ENCODE results near the gene EIF3D. TPM values are rescaled to one million over a fixed set of nuclear protein-coding genes. Genes with fewer than 3 reads are reported as not detected.

Gene EIF3D
- total RNA-seq, 1 experiment from 2014 or later: 151 TPM

Other genes starting within 250 kb of the EIF3D start
- gene MYH9, start 141.2 kb downstream of the EIF3D start, total RNA-seq (2021; ENCODE audit: unreplicated experiment): 788 TPM
- gene TXN2, start 47.5 kb downstream of the EIF3D start, total RNA-seq (2021; ENCODE audit: unreplicated experiment): 64.1 TPM
- 37.7 TPM for gene FOXRED2, start 22.1 kb downstream of the EIF3D start, total RNA-seq (2021; ENCODE audit: unreplicated experiment)
- not detected for gene CACNG2, start 174.6 kb upstream of the EIF3D start, total RNA-seq (2021; ENCODE audit: unreplicated experiment)
- gene IFT27, start 247.0 kb upstream of the EIF3D start, total RNA-seq (2021; ENCODE audit: unreplicated experiment): 44.4 TPM

Measured in Panc1 (cell line).